Mesothelial cell of epicardium (in vitro differentiated cells): Measurements from ENCODE around the gene TMTC2. TPM values are rescaled to one million over a fixed set of nuclear protein-coding genes. Genes with fewer than 3 reads are reported as not detected.

Experiments
- DNase-seq, 2 experiments: peaks; one replicate each; pipeline ENCODE4 v3.0.0; 2021; ENCODE audit warnings: low spot score in 2 of 2; ENCODE audit not compliant: unreplicated experiment in 2 of 2
- H3K27ac Mint-ChIP-seq: 2 replicates; pipeline ENCODE4 v1.8.0; 2021; ENCODE audit warnings: mixed read lengths
- H3K27me3 Mint-ChIP-seq: 2 replicates; pipeline ENCODE4 v1.8.0; 2021; ENCODE audit warnings: low read depth, mixed read lengths
- H3K36me3 Mint-ChIP-seq: 2 replicates; pipeline ENCODE4 v1.8.0; 2021; ENCODE audit warnings: mixed read lengths
- H3K4me1 Mint-ChIP-seq: 2 replicates; pipeline ENCODE4 v1.8.0; 2021; ENCODE audit warnings: mixed read lengths
- H3K4me3 Mint-ChIP-seq: 2 replicates; pipeline ENCODE4 v1.8.0; 2021; ENCODE audit warnings: mild to moderate bottlenecking, moderate library complexity, mixed read lengths
- H3K9me3 Mint-ChIP-seq: 2 replicates; pipeline ENCODE4 v1.8.0; 2021; ENCODE audit warnings: mixed read lengths
- CTCF ChIP-seq: fragments of 200-600 bp; sonication (generic); IDR thresholded peaks from one replicate; pipeline ENCODE4 v1.5.0; 2021; ENCODE audit warnings: antibody characterized with exemption; ENCODE audit not compliant: unreplicated experiment
- total RNA-seq: library from RNA; stranded (reverse); gene quantifications from 3 replicates; pipeline ENCODE4 v1.2.1, GENCODE V29; 2021

TMTC2 gene
- total RNA-seq, 1 donor from 2014 or later: 38.3 TPM

- Mint-ChIP-seq H3K27ac (no peak overlapping the region), H3K27me3 (no peaks in the 10 kb centered on the region), H3K4me1 (peaks cover 18% of the 10 kb centered on the region), H3K9me3 (no peaks in the 10 kb centered on the region), H3K4me3 (no peak overlapping the region), H3K36me3 (peaks cover 6% of the 10 kb centered on the region)
- TF ChIP-seq CTCF: no peak
- no peak for DNase-seq
These were observed 181.2 kb downstream of the TMTC2 start for GRCh38 chr12:82867762-82868500.

GRCh38 chr12:82870771-82871377 lies 184.2 kb downstream of the TMTC2 start:
- Mint-ChIP-seq H3K4me1 (peaks cover 31% of the 10 kb centered on the region), H3K36me3 (no peaks in the 10 kb centered on the region), H3K27ac (no peak overlapping the region), H3K9me3 (no peaks in the 10 kb centered on the region), H3K4me3 (no peak overlapping the region), H3K27me3 (no peaks in the 10 kb centered on the region)
- TF ChIP-seq CTCF: no peak
- no peak for DNase-seq

GRCh38 chr12:82872088-82872487 lies 185.4 kb downstream of the TMTC2 start:
- Mint-ChIP-seq H3K36me3 (no peaks in the 10 kb centered on the region), H3K27me3 (no peaks in the 10 kb centered on the region), H3K4me3 (no peak overlapping the region), H3K4me1 (peaks cover 31% of the 10 kb centered on the region), H3K9me3 (no peaks in the 10 kb centered on the region), H3K27ac (no peak overlapping the region)
- no peak for TF ChIP-seq CTCF
- no peak for DNase-seq

- H3K27me3 Mint-ChIP-seq: no peaks in the 10 kb centered on the region
- H3K27ac Mint-ChIP-seq: peak overlapping the region; percentile 50
- no peak overlapping the region for H3K4me3 Mint-ChIP-seq
- TF ChIP-seq CTCF: no peak
- DNase-seq: no peak
- peaks cover 31% of the 10 kb centered on the region for H3K4me1 Mint-ChIP-seq
- no peaks in the 10 kb centered on the region for H3K9me3 Mint-ChIP-seq
- H3K36me3 Mint-ChIP-seq: no peaks in the 10 kb centered on the region
These were observed 186.6 kb downstream of the TMTC2 start for GRCh38 chr12:82873309-82873708.

- Mint-ChIP-seq H3K27ac (no peak overlapping the region), H3K4me1 (peaks cover 30% of the 10 kb centered on the region), H3K27me3 (no peaks in the 10 kb centered on the region), H3K36me3 (no peaks in the 10 kb centered on the region), H3K4me3 (no peak overlapping the region), H3K9me3 (no peaks in the 10 kb centered on the region)
- no peak for DNase-seq
- TF ChIP-seq CTCF: no peak
These were observed 187.2 kb downstream of the TMTC2 start for GRCh38 chr12:82873951-82874350.
